ENCODE data around the gene WIPF2.

DNA sequence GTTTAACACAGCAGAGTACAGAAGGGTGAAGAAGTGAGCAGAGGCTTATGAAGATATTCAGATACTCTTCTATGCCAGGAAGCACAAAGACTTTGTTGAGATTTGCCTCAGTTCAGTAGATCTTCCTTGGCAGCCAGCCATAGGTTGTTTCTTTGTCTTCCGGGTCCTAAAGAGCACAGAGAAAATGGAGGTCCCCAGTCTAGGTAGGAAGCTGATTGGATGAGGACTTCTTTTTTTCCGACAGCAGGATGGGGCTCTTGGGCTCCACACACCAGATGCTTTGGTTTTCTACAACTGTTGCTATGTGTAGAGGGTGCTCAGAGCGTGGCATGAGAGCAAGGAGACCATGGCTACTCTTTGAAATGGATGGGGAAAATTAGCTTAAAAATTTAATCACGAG lies 60.3 kb downstream of the WIPF2 start:
- TF ChIP-seq CTCF (IDR thresholded peaks at IDR 0.05; ENCODE audit: insufficient read depth, low read length, poor library complexity, severe bottlenecking) (no peak), EZH2phosphoT487 (conservative IDR thresholded peaks at IDR 0.05; ENCODE audit: low read length) (no peak)
